Ovary (tissue), 3 donors: Measurements from ENCODE around the gene ZNF682.

Experiments
- CTCF ChIP-seq, 3 donors: fragments of 450-650 bp in 2 of 3; fragments of 200-600 bp in 1 of 3; IDR thresholded peaks; one replicate each; pipeline versions ENCODE4 v1.5.1 to v1.8.0; 2016 to 2022; ENCODE audit warnings: antibody characterized with exemption in 3 of 3, mild to moderate bottlenecking in 1 of 3
- POLR2A ChIP-seq: fragments of 450-650 bp; IDR thresholded peaks from one replicate; pipeline ENCODE4 v1.6.1; 2017; ENCODE audit warnings: antibody characterized with exemption, mild to moderate bottlenecking, moderate library complexity
- donor health status: DM: no; HTN: no; CAD: no.

GRCh38 chr19:20051841-20052768 lies 12.8 kb upstream of the ZNF682 start:
- TF ChIP-seq CTCF (IDR thresholded peaks at IDR 0.05) (no peak), POLR2A (no peak)
